ENCODE results near the gene RAD51B. TPM values are rescaled to one million over a fixed set of nuclear protein-coding genes. Genes with fewer than 3 reads are reported as not detected.

Gene RAD51B
- total and polyA plus RNA-seq, 4 donors, result 2.8 to 39.6 (median 13.3) TPM; not detected in 1

DNA sequence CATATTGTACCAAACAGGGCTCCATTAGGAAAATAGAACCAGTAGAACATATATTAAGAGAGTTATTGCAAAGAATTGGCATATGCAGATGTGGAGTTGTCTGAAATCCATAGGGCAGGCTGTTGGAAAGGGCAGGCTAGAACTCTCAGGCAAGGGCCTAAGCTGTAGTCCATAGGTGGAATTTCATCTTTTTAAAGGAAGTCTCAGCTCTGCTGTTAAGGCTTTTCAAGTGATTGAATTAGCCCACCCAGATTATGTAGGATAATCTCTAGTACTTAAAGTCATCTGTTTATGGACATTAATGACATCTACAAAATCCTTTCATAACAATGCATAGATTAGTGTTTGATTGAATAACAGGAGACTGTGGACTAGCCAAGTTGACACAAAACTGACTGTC, 59.4 kb downstream of the RAD51B start:
- intact Hi-C loops (cut with DNase I), result no loop called here

DNA sequence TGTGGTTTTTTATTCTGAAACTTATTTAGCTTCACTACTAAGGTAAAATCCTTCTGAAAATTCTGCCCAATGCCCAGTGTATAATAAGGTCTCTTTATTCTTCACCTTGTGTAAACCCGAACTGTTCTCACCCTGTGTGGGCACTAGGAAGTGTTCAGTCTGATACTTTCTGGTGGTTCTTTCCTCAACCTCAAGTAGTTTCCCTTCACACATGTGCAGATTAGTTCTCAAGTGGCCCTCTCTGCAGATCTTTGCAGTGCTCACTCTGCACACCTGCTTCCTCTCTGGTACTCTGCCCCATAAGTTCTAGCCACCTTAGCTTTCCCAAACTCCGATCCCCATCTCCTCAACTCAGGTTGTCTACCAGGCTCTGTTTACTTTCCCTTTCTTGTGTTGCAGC, 61.6 kb downstream of the RAD51B start:
- WGBS, 2 donors, result 85% methylated on average over 2 of the region's 2 CpGs
- Histone ChIP-seq H3K36me3 (ENCODE audit: control insufficient read depth in 1 of 2, insufficient read depth in 2 of 2, low read length in 1 of 2) (no peaks in the 10 kb centered on the region), H3K9me3 (ENCODE audit: control insufficient read depth, low read length) (no peaks in the 10 kb centered on the region), H3K4me1 (ENCODE audit: control insufficient read depth in 1 of 2, insufficient read depth in 2 of 2, low read length in 2 of 2) (no peaks in the 10 kb centered on the region), H3K27ac (ENCODE audit: low read depth in 1 of 2, low read length in 2 of 2) (no peak overlapping the region), H3K27me3 (ENCODE audit: control insufficient read depth in 1 of 2, insufficient read depth in 2 of 2, low read length in 1 of 2) (no peaks in the 10 kb centered on the region), H3K4me3 (ENCODE audit: low read length in 2 of 2) (no peak overlapping the region)
- intact Hi-C loops (cut with DNase I), result no loop called here
- DNase-seq (no peak), ATAC-seq (ENCODE audit: low FRiP score) (no peak)

More for the DNA sequence above, 59.4 kb downstream of the RAD51B start:
- Histone ChIP-seq H3K4me3 (ENCODE audit: low read length in 2 of 2) (no peak overlapping the region), H3K9me3 (ENCODE audit: control insufficient read depth, low read length) (no peaks in the 10 kb centered on the region), H3K27me3 (ENCODE audit: control insufficient read depth in 1 of 2, insufficient read depth in 2 of 2, low read length in 1 of 2) (no peaks in the 10 kb centered on the region), H3K36me3 (ENCODE audit: control insufficient read depth in 1 of 2, insufficient read depth in 2 of 2, low read length in 1 of 2) (no peaks in the 10 kb centered on the region), H3K4me1 (ENCODE audit: control insufficient read depth in 1 of 2, insufficient read depth in 2 of 2, low read length in 2 of 2) (no peaks in the 10 kb centered on the region), H3K27ac (ENCODE audit: low read depth in 1 of 2, low read length in 2 of 2) (no peak overlapping the region)
- DNase-seq, result no peak
- ATAC-seq (ENCODE audit: low FRiP score), result no peak

- Histone ChIP-seq H3K27me3 (ENCODE audit: control insufficient read depth in 1 of 2, insufficient read depth in 2 of 2, low read length in 1 of 2) (no peaks in the 10 kb centered on the region), H3K36me3 (ENCODE audit: control insufficient read depth in 1 of 2, insufficient read depth in 2 of 2, low read length in 1 of 2) (no peaks in the 10 kb centered on the region), H3K9me3 (ENCODE audit: control insufficient read depth, low read length) (no peaks in the 10 kb centered on the region), H3K4me3 (ENCODE audit: low read length in 2 of 2) (no peak overlapping the region), H3K27ac (ENCODE audit: low read depth in 1 of 2, low read length in 2 of 2) (no peak overlapping the region), H3K4me1 (ENCODE audit: control insufficient read depth in 1 of 2, insufficient read depth in 2 of 2, low read length in 2 of 2) (no peaks in the 10 kb centered on the region)
- WGBS, 2 donors, result 90 to 97% methylated on average over 4 of the region's 4 CpGs
- intact Hi-C loops (cut with DNase I), result no loop called here
- ATAC-seq (ENCODE audit: low FRiP score) (no peak), DNase-seq (no peak)
These were observed 63.5 kb downstream of the RAD51B start for GRCh38 chr14:67882986-67883555.

- Histone ChIP-seq H3K4me3 (ENCODE audit: low read length in 2 of 2) (no peak overlapping the region), H3K27ac (ENCODE audit: low read depth in 1 of 2, low read length in 2 of 2) (no peak overlapping the region), H3K27me3 (ENCODE audit: control insufficient read depth in 1 of 2, insufficient read depth in 2 of 2, low read length in 1 of 2) (no peaks in the 10 kb centered on the region), H3K36me3 (ENCODE audit: control insufficient read depth in 1 of 2, insufficient read depth in 2 of 2, low read length in 1 of 2) (no peaks in the 10 kb centered on the region), H3K9me3 (ENCODE audit: control insufficient read depth, low read length) (no peaks in the 10 kb centered on the region), H3K4me1 (ENCODE audit: control insufficient read depth in 1 of 2, insufficient read depth in 2 of 2, low read length in 2 of 2) (no peaks in the 10 kb centered on the region)
- no peak for ATAC-seq (ENCODE audit: low FRiP score)
- 61 to 66% methylated on average over 1 of the region's 1 CpG for WGBS, 2 donors
- no peak for DNase-seq
- intact Hi-C loops (cut with DNase I), result no loop called here
These were observed 64.1 kb downstream of the RAD51B start for GRCh38 chr14:67883717-67884116.

- Histone ChIP-seq H3K4me3 (ENCODE audit: low read length in 2 of 2) (no peak overlapping the region), H3K9me3 (ENCODE audit: control insufficient read depth, low read length) (no peaks in the 10 kb centered on the region), H3K36me3 (ENCODE audit: control insufficient read depth in 1 of 2, insufficient read depth in 2 of 2, low read length in 1 of 2) (no peaks in the 10 kb centered on the region), H3K4me1 (ENCODE audit: control insufficient read depth in 1 of 2, insufficient read depth in 2 of 2, low read length in 2 of 2) (no peaks in the 10 kb centered on the region), H3K27ac (ENCODE audit: low read depth in 1 of 2, low read length in 2 of 2) (no peak overlapping the region), H3K27me3 (ENCODE audit: control insufficient read depth in 1 of 2, insufficient read depth in 2 of 2, low read length in 1 of 2) (no peaks in the 10 kb centered on the region)
- WGBS, 2 donors, result 64 to 76% methylated on average over 2 of the region's 2 CpGs
- intact Hi-C loops (cut with DNase I), result no loop called here
- ATAC-seq (ENCODE audit: low FRiP score) (no peak), DNase-seq (no peak)
These were observed 66.6 kb downstream of the RAD51B start for GRCh38 chr14:67886191-67886590.

- intact Hi-C loops (cut with DNase I), result no loop called here
- 87% methylated on average over 3 of the region's 3 CpGs for WGBS, 2 donors
- Histone ChIP-seq H3K4me3 (ENCODE audit: low read length in 2 of 2) (no peak overlapping the region), H3K36me3 (ENCODE audit: control insufficient read depth in 1 of 2, insufficient read depth in 2 of 2, low read length in 1 of 2) (no peaks in the 10 kb centered on the region), H3K4me1 (ENCODE audit: control insufficient read depth in 1 of 2, insufficient read depth in 2 of 2, low read length in 2 of 2) (no peaks in the 10 kb centered on the region), H3K27ac (ENCODE audit: low read depth in 1 of 2, low read length in 2 of 2) (no peak overlapping the region), H3K27me3 (ENCODE audit: control insufficient read depth in 1 of 2, insufficient read depth in 2 of 2, low read length in 1 of 2) (no peaks in the 10 kb centered on the region), H3K9me3 (ENCODE audit: control insufficient read depth, low read length) (no peaks in the 10 kb centered on the region)
- ATAC-seq (ENCODE audit: low FRiP score), result no peak
- DNase-seq, result no peak
These were observed 67.9 kb downstream of the RAD51B start for GRCh38 chr14:67887478-67887877.

DNA sequence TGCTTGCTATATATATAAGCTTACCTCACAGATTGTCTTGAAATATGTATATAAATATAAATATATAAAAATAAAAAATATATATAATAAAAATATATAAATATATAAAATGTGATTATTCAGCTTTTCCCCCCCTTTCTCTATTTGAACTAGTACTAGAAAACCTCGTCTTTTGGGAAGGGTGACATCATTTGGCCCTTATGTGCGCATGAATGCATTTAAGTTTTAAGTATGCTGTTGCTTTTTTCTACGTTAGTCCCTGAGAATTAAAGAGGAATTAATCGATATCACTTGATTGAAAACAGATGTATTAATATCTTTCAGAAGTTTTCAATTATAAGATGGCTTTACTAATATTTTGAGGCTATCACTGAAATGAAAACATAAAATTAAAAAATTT, 69.9 kb downstream of the RAD51B start:
- no peaks in the 10 kb centered on the region for H3K36me3 ChIP-seq (ENCODE audit: control insufficient read depth in 1 of 2, insufficient read depth in 2 of 2, low read length in 1 of 2)
- no peak overlapping the region for H3K4me3 ChIP-seq (ENCODE audit: low read length in 2 of 2)
- no peak for ATAC-seq (ENCODE audit: low FRiP score)
- no peaks in the 10 kb centered on the region for H3K4me1 ChIP-seq (ENCODE audit: control insufficient read depth in 1 of 2, insufficient read depth in 2 of 2, low read length in 2 of 2)
- no peak for DNase-seq
- no peaks in the 10 kb centered on the region for H3K9me3 ChIP-seq (ENCODE audit: control insufficient read depth, low read length)
- 91 to 96% methylated on average over 4 of the region's 4 CpGs for WGBS, 2 donors
- H3K27ac ChIP-seq (ENCODE audit: low read depth in 1 of 2, low read length in 2 of 2), result no peak overlapping the region
- intact Hi-C loops (cut with DNase I), result no loop called here
- H3K27me3 ChIP-seq (ENCODE audit: control insufficient read depth in 1 of 2, insufficient read depth in 2 of 2, low read length in 1 of 2), result no peaks in the 10 kb centered on the region

DNA sequence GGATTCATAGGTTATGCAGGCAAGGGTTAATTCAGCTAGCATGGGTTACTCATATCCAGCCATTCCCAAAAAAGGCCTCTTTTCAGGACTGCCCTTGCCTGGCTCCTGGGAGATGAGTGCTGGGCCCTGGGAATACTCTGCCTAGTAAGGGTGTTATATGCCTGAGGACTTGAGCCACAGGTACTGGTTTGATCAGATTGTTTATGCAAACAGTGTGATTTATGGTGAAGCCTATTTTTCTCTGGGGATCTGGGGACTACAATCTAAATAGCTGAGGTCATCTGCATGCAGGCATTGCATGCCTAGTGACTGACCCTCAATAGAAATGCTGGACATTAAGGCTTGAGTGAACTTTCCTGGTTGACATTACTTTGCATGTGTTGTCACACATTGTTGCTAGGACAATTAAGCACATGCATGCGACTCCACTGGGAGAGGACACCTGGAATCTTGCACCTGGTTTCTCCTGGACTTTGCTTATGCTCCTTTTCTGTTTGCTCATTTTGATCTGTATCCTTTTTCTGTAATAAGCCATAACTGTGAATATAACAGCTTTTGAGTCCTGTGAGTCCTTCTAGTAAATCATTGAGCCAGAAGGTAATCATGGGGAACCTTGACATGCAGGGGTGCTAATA, 73.0 kb downstream of the RAD51B start:
- DNase-seq (no peak), ATAC-seq (ENCODE audit: low FRiP score) (no peak)
- Histone ChIP-seq H3K27ac (ENCODE audit: low read depth in 1 of 2, low read length in 2 of 2) (no peak overlapping the region), H3K4me1 (ENCODE audit: control insufficient read depth in 1 of 2, insufficient read depth in 2 of 2, low read length in 2 of 2) (no peaks in the 10 kb centered on the region), H3K36me3 (ENCODE audit: control insufficient read depth in 1 of 2, insufficient read depth in 2 of 2, low read length in 1 of 2) (no peaks in the 10 kb centered on the region), H3K4me3 (ENCODE audit: low read length in 2 of 2) (no peak overlapping the region), H3K27me3 (ENCODE audit: control insufficient read depth in 1 of 2, insufficient read depth in 2 of 2, low read length in 1 of 2) (no peaks in the 10 kb centered on the region), H3K9me3 (ENCODE audit: control insufficient read depth, low read length) (no peaks in the 10 kb centered on the region)
- intact Hi-C loops (cut with DNase I), result no loop called here
- 88 to 92% methylated on average over 1 of the region's 1 CpG for WGBS, 2 donors

- Histone ChIP-seq H3K9me3 (ENCODE audit: control insufficient read depth, low read length) (peaks cover 7% of the 10 kb centered on the region), H3K4me1 (ENCODE audit: control insufficient read depth in 1 of 2, insufficient read depth in 2 of 2, low read length in 2 of 2) (no peaks in the 10 kb centered on the region), H3K27ac (ENCODE audit: low read depth in 1 of 2, low read length in 2 of 2) (no peak overlapping the region), H3K27me3 (ENCODE audit: control insufficient read depth in 1 of 2, insufficient read depth in 2 of 2, low read length in 1 of 2) (no peaks in the 10 kb centered on the region), H3K4me3 (ENCODE audit: low read length in 2 of 2) (no peak overlapping the region), H3K36me3 (ENCODE audit: control insufficient read depth in 1 of 2, insufficient read depth in 2 of 2, low read length in 1 of 2) (no peaks in the 10 kb centered on the region)
- DNase-seq (no peak), ATAC-seq (ENCODE audit: low FRiP score) (no peak)
- intact Hi-C loops (cut with DNase I), result no loop called here
- 97 to 100% methylated on average over 1 of the region's 1 CpG for WGBS, 2 donors
These were observed 80.7 kb downstream of the RAD51B start for GRCh38 chr14:67900231-67900630.

Data from aorta (tissue), 5 donors.